B cell (primary cell): Measurements from ENCODE around the gene TRHDE. TPM values are rescaled to one million over a fixed set of nuclear protein-coding genes. Genes with fewer than 3 reads are reported as not detected.

Source experiments
- ATAC-seq: fragments of 200-7000 bp; cut with Tn5 transposase; one replicate; pipeline ENCODE4 v1.10.0; 2021; ENCODE audit warnings: low read depth, mild to moderate bottlenecking, moderate number of reproducible peaks, moderate library complexity
- CTCF ChIA-PET: fragments of 350-600 bp; sonication (Branson Sonifier 250); formaldehyde crosslinking; loops from one replicate; lab custom pipeline; 2021; ENCODE audit warnings: antibody characterized with exemption, inconsistent platforms; lab: Charles Lee
- POLR2A ChIA-PET: fragments of 350-600 bp; sonication (Branson Sonifier 250); formaldehyde crosslinking; loops from one replicate; lab custom pipeline; 2021; ENCODE audit warnings: antibody characterized with exemption; lab: Charles Lee
- DNase-seq: peaks from one replicate; pipeline ENCODE4 v3.0.0; 2013
- H2AFZ ChIP-seq: 2 replicates; pipeline ENCODE4 v1.6.1; 2012; ENCODE audit warnings: mild to moderate bottlenecking, low read depth, low read length; ENCODE audit not compliant: insufficient read depth, poor library complexity, severe bottlenecking
- H3K27ac ChIP-seq, 2 donors: 1 replicate in 1 of 2; 2 replicates in 1 of 2; pipeline ENCODE4 v1.5.1; 2012 to 2013; ENCODE audit warnings: low read length in 2 of 2, mild to moderate bottlenecking in 2 of 2, moderate library complexity in 1 of 2
- H3K27me3 ChIP-seq, 4 experiments: fragments of 200-600 bp in 1 of 4; sonication (generic) in 1 of 4; replicated peaks in 1 of 4; 1 replicate in 2 of 4; 2 replicates in 2 of 4; pipeline versions ENCODE4 v1.6.1 to v1.7.0; 2013 to 2016; ENCODE audit warnings: low read length in 3 of 4, mild to moderate bottlenecking in 2 of 4, mixed read lengths in 1 of 4, moderate library complexity in 1 of 4; ENCODE audit not compliant: insufficient read depth in 4 of 4, control insufficient read depth in 3 of 4; ENCODE audit errors: control extremely low read depth in 1 of 4
- H3K36me3 ChIP-seq, 2 experiments: replicated peaks in 1 of 2; 1 replicate in 1 of 2; 2 replicates in 1 of 2; pipeline versions ENCODE4 v1.6.1 to v1.7.1; 2013; ENCODE audit warnings: low read length in 1 of 2; ENCODE audit not compliant: insufficient read depth in 2 of 2, control insufficient read depth in 1 of 2; ENCODE audit errors: control extremely low read depth in 1 of 2, extremely low read depth in 1 of 2
- H3K4me1 ChIP-seq, 2 donors: fragments of 200-600 bp in 1 of 2; sonication (generic) in 1 of 2; 1 replicate in 1 of 2; 2 replicates in 1 of 2; pipeline versions ENCODE4 v1.5.1 to v1.6.1; 2013 to 2017; ENCODE audit warnings: low read length in 2 of 2; ENCODE audit not compliant: control insufficient read depth in 2 of 2, insufficient read depth in 2 of 2
- H3K4me2 ChIP-seq: replicated peaks from 2 replicates; pipeline ENCODE3; 2012; ENCODE audit warnings: mild to moderate bottlenecking, low read depth, low read length; ENCODE audit not compliant: poor library complexity, severe bottlenecking
- H3K4me3 ChIP-seq, 5 experiments: fragments of 200-600 bp in 1 of 5; sonication (generic) in 1 of 5; 1 replicate in 3 of 5; 2 replicates in 2 of 5; pipeline versions ENCODE4 v1.5.1 to v1.7.0; 2011 to 2016; ENCODE audit warnings: low read length in 4 of 5, mild to moderate bottlenecking in 4 of 5, low read depth in 2 of 5, control low read depth in 1 of 5, moderate library complexity in 1 of 5; ENCODE audit not compliant: insufficient read depth in 1 of 5; ENCODE audit errors: control extremely low read depth in 1 of 5, extremely low read depth in 1 of 5
- H3K79me2 ChIP-seq: fragments of 200-600 bp; sonication (generic); one replicate; pipeline ENCODE4 v1.6.0; 2016; ENCODE audit warnings: low read length; ENCODE audit not compliant: control insufficient read depth, insufficient read depth
- H3K9ac ChIP-seq: fragments of 200-600 bp; sonication (generic); 2 replicates; pipeline ENCODE4 v1.6.1; 2017; ENCODE audit warnings: mild to moderate bottlenecking, low read length, moderate library complexity
- H3K9me3 ChIP-seq, 3 donors: one replicate each; pipeline versions ENCODE4 v1.6.1 to v1.7.1; 2013; ENCODE audit warnings: low read length in 2 of 3; ENCODE audit not compliant: control insufficient read depth in 2 of 3, insufficient read depth in 1 of 3; ENCODE audit errors: control extremely low read depth in 1 of 3
- H4K20me1 ChIP-seq: 2 replicates; pipeline ENCODE4 v1.6.0; 2012; ENCODE audit warnings: mild to moderate bottlenecking, low read length; ENCODE audit not compliant: insufficient read depth, control insufficient read depth, poor library complexity, severe bottlenecking
- H3K27ac Mint-ChIP-seq: one replicate; pipeline ENCODE4 v1.8.0; 2021; ENCODE audit warnings: mixed read lengths
- H3K27me3 Mint-ChIP-seq: one replicate; pipeline ENCODE4 v1.8.0; 2021; ENCODE audit warnings: mixed read lengths
- H3K4me1 Mint-ChIP-seq: one replicate; pipeline ENCODE4 v1.8.0; 2021; ENCODE audit warnings: mixed read lengths
- H3K4me3 Mint-ChIP-seq: one replicate; pipeline ENCODE4 v1.8.0; 2021; ENCODE audit warnings: mixed read lengths
- H3K9me3 Mint-ChIP-seq: one replicate; pipeline ENCODE4 v1.8.0; 2022; ENCODE audit warnings: mixed read lengths; ENCODE audit not compliant: insufficient read depth
- EZH2 ChIP-seq: IDR thresholded peaks from 2 replicates; pipeline ENCODE4 v1.6.1; 2012; ENCODE audit warnings: borderline replicate concordance, low read depth, mild to moderate bottlenecking, moderate library complexity, low read length; ENCODE audit not compliant: insufficient read depth, poor library complexity, severe bottlenecking
- WGBS: methylation state at CpG from one replicate; pipeline ENCODE4 v1.1.5; 2013; ENCODE audit warnings: missing lambda C conversion rate; ENCODE audit not compliant: insufficient coverage; 5-methylcytosine and 5-hydroxymethylcytosine counted together
- intact Hi-C: fragments of 100-400 bp; cut with micrococcal nuclease; formaldehyde crosslinking; loops from one replicate; pipeline ENCODE4 v1.10.0; 2022
- polyA plus RNA-seq: library from polyadenylated mRNA; depleted of rRNA; stranded (reverse); fragments of >200 nt; gene quantifications from 2 replicates; pipeline ENCODE4 v1.2.3, GENCODE V29; 2012
- total RNA-seq, 2 donors: library from RNA; stranded (reverse); fragments of 120-200 nt in 1 of 2; gene quantifications; 1 replicate in 1 of 2; 2 replicates in 1 of 2; pipeline versions ENCODE4 v1.2.3 to v1.2.4, GENCODE V29; 2013 to 2022
- TF ChIP-seq, protein P1 (sequence below): fragments of 200-600 bp; IDR thresholded peaks from one replicate; pipeline ENCODE4 v1.8.0; 2022; ENCODE audit warnings: antibody characterized with exemption, mild to moderate bottlenecking

Gene TRHDE
- total and polyA plus RNA-seq, 2 donors (not counting 1 experiment from before 2014, with no cell fraction given), result not detected

DNA sequence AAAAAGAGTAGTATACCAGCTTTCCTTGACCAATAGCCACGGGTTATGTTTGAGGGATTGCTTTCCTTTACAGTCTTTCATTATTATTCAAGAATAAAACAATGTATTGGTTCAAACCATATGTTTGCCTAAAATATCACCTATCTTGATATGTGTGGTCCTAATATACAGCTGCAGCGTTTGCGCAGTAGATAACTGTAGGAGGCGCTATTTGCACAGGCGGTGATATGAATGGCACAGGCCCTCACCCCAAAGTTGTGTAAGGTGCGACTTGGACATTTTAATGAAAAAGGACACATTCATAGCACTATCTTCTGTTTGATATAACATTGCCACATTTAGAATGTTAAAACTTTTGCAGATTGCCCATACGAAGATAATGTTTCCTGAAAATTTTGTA is 298.4 kb downstream of the TRHDE start:
- no peak overlapping the region for H2AFZ ChIP-seq
- no peak overlapping the region for H3K4me3 ChIP-seq
- intact Hi-C loops, result no loop called here
- no peak overlapping the region for H3K9ac ChIP-seq
- no peak overlapping the region for H3K27ac Mint-ChIP-seq
- no peaks in the 10 kb centered on the region for H3K4me1 ChIP-seq
- no peaks in the 10 kb centered on the region for H3K27me3 ChIP-seq
- DNase-seq, result no peak
- no peaks in the 10 kb centered on the region for H3K79me2 ChIP-seq
- ATAC-seq, result no peak
- H3K4me1 Mint-ChIP-seq, result no peaks in the 10 kb centered on the region
- ChIA-PET CTCF (no interaction called here), POLR2A (no interaction called here)
- WGBS, result 94% methylated on average over 3 of the region's 7 CpGs
- no peaks in the 10 kb centered on the region for H3K9me3 Mint-ChIP-seq
- no peaks in the 10 kb centered on the region for H3K36me3 ChIP-seq
- H3K9me3 ChIP-seq, result no peaks in the 10 kb centered on the region
- H3K27ac ChIP-seq, result no peak overlapping the region
- TF ChIP-seq, protein P1, sequence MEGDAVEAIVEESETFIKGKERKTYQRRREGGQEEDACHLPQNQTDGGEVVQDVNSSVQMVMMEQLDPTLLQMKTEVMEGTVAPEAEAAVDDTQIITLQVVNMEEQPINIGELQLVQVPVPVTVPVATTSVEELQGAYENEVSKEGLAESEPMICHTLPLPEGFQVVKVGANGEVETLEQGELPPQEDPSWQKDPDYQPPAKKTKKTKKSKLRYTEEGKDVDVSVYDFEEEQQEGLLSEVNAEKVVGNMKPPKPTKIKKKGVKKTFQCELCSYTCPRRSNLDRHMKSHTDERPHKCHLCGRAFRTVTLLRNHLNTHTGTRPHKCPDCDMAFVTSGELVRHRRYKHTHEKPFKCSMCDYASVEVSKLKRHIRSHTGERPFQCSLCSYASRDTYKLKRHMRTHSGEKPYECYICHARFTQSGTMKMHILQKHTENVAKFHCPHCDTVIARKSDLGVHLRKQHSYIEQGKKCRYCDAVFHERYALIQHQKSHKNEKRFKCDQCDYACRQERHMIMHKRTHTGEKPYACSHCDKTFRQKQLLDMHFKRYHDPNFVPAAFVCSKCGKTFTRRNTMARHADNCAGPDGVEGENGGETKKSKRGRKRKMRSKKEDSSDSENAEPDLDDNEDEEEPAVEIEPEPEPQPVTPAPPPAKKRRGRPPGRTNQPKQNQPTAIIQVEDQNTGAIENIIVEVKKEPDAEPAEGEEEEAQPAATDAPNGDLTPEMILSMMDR, result no peak
- no peak for TF ChIP-seq EZH2
- H3K4me2 ChIP-seq, result no peak overlapping the region
- no peak overlapping the region for H3K4me3 Mint-ChIP-seq
- no peaks in the 10 kb centered on the region for H4K20me1 ChIP-seq
- no peaks in the 10 kb centered on the region for H3K27me3 Mint-ChIP-seq

DNA sequence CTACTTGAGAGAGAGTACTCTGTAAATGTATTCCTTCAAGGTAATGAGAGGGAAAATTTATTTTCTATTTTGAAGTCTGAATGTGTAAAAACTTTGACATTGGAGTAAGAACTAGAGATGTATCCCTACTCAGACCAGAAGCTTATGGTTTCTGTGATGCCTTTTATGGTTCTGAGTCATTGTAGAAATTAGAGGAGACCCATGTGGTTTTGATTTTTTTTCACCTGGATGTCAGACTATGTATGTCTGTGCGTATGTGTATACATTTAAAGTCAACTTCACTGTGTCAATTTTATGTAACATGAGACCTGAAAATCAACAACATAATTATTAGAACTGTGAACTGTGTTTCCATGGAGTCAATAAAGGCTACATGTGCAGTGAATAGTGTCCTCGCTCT is 302.0 kb downstream of the TRHDE start:
- CTCF ChIA-PET, result no interaction called here
- DNase-seq (no peak), ATAC-seq (no peak)
- no peaks in the 10 kb centered on the region for H3K4me1 Mint-ChIP-seq
- POLR2A ChIA-PET, result no interaction called here
- no CpG with 5 or more reads among the region's 2 CpGs for WGBS
- H3K9me3 Mint-ChIP-seq, result no peaks in the 10 kb centered on the region
- Histone ChIP-seq H3K4me3 (no peak overlapping the region), H3K36me3 (no peaks in the 10 kb centered on the region), H2AFZ (no peak overlapping the region), H3K4me1 (no peaks in the 10 kb centered on the region), H3K27ac (no peak overlapping the region), H3K9ac (no peak overlapping the region), H3K79me2 (no peaks in the 10 kb centered on the region), H3K27me3 (no peaks in the 10 kb centered on the region), H3K9me3 (no peaks in the 10 kb centered on the region), H3K4me2 (no peak overlapping the region), H4K20me1 (no peaks in the 10 kb centered on the region)
- H3K27ac Mint-ChIP-seq, result no peak overlapping the region
- no peak overlapping the region for H3K4me3 Mint-ChIP-seq
- no peak for TF ChIP-seq EZH2
- TF ChIP-seq, protein P1, result no peak
- intact Hi-C loops, result no loop called here
- H3K27me3 Mint-ChIP-seq, result no peaks in the 10 kb centered on the region
